ENCODE data around the gene DLL4.

DNA sequence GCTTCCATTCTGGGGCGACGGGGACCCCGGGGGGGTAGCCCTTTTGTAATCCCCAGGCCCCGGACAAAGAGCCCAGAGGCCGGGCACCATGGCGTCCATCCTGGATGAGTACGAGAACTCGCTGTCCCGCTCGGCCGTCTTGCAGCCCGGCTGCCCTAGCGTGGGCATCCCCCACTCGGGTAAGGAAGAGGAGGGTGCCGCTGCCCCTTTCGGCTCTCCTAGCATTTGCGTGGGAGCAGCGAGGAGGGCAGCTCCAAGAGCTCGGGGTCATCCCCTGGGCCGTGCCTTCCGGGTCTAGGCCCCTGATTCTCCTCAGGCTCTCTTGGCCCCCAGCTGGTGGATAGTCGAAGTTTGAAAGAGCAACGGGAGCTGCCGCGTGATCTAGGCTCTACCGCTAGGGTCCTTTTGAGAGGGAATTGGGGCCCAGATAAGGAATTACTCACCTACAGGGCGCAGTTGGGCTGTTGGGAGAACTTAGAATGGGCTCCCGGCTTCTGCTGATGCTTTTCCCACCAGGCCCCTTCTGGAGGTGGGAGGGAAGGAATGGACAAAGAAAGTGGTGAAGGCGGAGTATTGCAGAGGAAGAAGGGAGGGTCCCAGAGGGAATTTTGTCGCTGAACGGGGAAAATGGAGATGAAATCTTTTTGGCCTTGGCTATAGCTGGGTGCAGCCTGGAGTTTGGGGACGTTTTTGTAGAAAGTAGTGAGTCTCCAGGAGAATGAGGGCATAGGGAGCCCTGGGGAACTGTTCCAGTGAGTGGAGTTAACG is 34.3 kb upstream of the DLL4 start:
- TF ChIP-seq REST (IDR thresholded peaks at IDR 0.05; ENCODE audit: insufficient read depth in 1 of 2, low read depth in 2 of 2, low read length in 2 of 2) (no peak), POLR2AphosphoS5 (IDR thresholded peaks at IDR 0.05; ENCODE audit: low read depth, low read length) (no peak), SIN3A (IDR thresholded peaks at IDR 0.05; ENCODE audit: borderline replicate concordance, insufficient read depth, low read length) (peak; percentile 47; the same call in 1 of the 2 replicates), TAF1 (IDR thresholded peaks at IDR 0.05; ENCODE audit: borderline replicate concordance, insufficient read depth, low read length) (no peak), FOXP2 (optimal IDR thresholded peaks at IDR 0.05; ENCODE audit: borderline replicate concordance, extremely low read depth, extremely low read length, insufficient read depth) (no peak)
